GM12872 (cell line): ENCODE measurements around the gene P3H2.
A peak's percentile ranks its signal among the peaks of the same experiment; 100 is the strongest.

ENCODE experiments used
- TF ChIP-seq, protein P1 (sequence below): IDR thresholded peaks from 3 replicates; pipeline ENCODE4 v1.5.1; 2011; ENCODE audit warnings: low read depth, mild to moderate bottlenecking, low read length, moderate library complexity; ENCODE audit not compliant: insufficient read depth

Gene P3H2

DNA sequence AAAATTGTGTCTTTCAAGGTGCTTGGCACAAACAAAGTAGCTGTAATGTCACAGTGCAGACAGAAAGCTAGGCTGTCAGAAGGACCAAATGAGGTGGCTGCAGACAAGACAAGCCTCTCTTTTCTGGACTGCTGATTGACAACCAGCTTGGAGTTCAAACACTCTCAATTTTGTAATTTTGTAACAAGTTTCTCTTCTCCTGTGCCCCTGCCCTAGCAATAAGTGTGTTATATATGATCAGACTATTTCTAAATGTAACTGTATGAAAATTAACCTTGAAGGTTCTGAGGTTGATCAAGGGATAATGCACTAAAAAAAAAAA, 172.0 kb downstream of the P3H2 start:
- TF ChIP-seq, protein P1, sequence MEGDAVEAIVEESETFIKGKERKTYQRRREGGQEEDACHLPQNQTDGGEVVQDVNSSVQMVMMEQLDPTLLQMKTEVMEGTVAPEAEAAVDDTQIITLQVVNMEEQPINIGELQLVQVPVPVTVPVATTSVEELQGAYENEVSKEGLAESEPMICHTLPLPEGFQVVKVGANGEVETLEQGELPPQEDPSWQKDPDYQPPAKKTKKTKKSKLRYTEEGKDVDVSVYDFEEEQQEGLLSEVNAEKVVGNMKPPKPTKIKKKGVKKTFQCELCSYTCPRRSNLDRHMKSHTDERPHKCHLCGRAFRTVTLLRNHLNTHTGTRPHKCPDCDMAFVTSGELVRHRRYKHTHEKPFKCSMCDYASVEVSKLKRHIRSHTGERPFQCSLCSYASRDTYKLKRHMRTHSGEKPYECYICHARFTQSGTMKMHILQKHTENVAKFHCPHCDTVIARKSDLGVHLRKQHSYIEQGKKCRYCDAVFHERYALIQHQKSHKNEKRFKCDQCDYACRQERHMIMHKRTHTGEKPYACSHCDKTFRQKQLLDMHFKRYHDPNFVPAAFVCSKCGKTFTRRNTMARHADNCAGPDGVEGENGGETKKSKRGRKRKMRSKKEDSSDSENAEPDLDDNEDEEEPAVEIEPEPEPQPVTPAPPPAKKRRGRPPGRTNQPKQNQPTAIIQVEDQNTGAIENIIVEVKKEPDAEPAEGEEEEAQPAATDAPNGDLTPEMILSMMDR = no peak

DNA sequence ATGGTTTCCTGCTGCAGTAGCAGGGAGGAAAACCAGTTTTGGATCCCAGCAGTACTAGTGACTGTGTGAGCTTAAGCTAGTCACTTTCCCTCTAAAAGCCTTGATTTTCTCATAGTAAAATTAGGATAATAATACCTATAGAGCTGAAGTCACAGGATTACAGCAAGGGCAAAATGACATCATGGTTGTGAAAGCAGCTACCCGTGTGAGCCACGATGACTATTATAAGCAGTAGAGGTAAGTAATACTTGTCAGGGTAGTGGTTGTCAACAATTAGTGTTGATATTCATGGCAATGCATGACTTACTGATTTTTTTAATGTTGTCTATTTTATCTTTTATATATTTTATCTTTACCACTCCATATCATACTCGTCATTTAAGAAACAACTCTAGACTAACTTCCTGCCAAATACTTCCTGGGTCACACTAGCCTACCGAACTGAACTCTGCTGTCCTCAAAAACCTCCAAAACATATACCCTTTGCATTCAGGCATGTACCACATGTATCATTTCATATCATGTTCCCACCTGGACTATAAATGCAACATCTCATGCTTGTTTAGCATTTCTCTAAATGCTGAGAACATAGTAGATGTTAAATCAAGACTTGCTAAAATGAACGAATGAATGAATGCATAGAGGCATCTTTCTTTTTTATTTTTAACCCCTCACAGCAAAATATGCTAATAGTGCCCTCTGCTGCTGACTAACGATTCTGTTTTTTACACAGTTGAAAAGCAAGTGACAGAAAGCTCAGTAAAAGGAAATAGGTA, 172.6 kb downstream of the P3H2 start:
- TF ChIP-seq, protein P1 = peak; percentile 51; the same call in 2 of the 3 replicates

DNA sequence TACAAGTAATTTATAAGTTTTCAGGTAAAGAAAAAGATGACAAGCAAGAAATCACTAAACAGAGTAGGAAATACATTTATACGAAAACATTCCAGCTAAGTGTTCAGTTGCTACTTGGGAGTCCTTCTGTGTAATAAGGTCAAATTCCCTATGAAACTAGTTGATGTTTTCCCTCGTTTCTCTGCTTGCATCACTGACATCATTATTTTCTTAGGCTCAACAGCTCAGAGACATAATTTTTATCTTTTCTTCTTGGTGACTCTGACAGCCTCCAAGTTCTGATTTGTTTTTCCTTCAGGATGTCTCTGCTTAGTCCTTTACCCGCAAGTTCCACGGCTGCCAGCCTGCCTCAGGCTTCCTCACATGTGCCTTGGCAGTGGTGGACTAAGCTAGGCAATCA, 173.6 kb downstream of the P3H2 start:
- TF ChIP-seq, protein P1 = no peak

DNA sequence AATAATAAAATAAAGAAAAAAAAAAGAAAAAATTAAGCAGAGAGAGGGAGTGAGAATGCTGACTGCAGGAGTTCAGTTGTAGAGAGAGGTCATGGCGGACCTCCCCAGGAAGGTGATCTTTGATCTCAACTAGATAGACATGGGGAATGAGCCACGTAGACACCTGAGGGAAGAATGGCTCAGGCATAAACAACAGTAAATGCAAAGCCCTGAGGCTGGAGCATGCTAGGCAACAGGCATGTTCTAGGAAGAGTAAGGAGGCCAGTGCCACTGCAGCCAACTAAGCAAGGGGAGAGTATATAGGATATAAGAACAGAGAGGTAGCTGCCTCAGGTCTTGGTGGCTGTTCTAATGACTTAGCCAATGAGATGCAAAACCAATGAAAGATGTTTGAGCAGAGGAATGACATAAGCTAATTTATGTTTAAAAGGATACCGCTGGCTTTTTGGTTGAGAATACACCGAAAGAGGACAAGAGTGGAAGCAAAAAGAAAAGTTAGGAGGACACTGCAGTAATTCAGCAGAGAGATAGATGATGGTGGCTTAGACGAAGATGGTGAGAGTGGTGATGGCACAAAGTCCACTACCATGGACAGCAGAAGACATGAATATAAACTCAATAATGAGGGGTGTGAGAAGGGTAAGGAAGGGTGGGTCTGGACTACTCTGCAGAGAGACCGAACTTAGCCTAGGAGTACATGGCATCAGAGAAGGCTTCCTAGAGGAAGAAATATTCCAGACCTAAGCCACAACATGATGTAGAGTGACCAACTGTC, 174.6 kb downstream of the P3H2 start:
- TF ChIP-seq, protein P1 = no peak

GRCh38 chr3:189944285-189945145, 176.2 kb downstream of the P3H2 start:
- TF ChIP-seq, protein P1 = no peak

DNA sequence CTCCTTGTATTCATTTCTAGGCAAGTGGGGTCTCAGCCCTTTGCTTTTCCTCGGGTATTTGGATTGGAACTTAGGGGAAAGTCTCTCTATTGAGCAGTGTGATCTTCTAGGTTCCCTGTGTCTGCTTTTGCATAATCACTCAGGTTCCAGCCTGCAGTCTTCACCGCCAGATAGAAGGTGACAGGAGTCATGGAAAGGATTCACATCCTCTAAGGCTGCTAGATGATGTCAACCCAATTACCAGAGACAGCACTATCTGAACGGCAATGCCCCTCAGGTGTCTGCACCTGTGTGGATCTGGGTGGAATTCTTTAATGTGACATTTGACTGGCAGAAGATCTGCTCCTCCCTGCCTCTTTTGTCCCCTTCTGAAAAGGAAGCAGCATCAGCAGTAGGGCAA, 177.7 kb downstream of the P3H2 start:
- TF ChIP-seq, protein P1 = no peak

GRCh38 chr3:189941679-189942078, 179.0 kb downstream of the P3H2 start:
- TF ChIP-seq, protein P1 = no peak
